Measurements from ENCODE around the gene IKZF1. TPM values are rescaled to one million over a fixed set of nuclear protein-coding genes. Genes with fewer than 3 reads are reported as not detected.

The IKZF1 gene
- total and polyA plus RNA-seq, 8 donors = 0.70 to 8.1 (median 1.4) TPM

GRCh38 chr7:50359995-50360925 lies 55.7 kb downstream of the IKZF1 start:
- ATAC-seq = no peak
- intact Hi-C loops (cut with DNase I) = no loop called here

GRCh38 chr7:50362142-50362541 lies 57.6 kb downstream of the IKZF1 start:
- Histone ChIP-seq H3K9me3 (no peaks in the 10 kb centered on the region), H3K4me3 (no peak overlapping the region), H3K27me3 (no peaks in the 10 kb centered on the region), H3K27ac (no peak overlapping the region), H3K36me3 (no peaks in the 10 kb centered on the region), H3K4me1 (no peaks in the 10 kb centered on the region)
- intact Hi-C loops (cut with DNase I) = no loop called here
- no peak for ATAC-seq
- TF ChIP-seq CTCF (IDR thresholded peaks at IDR 0.05) = no peak
- DNase-seq = no peak
- FAIRE-seq = no peak
- WGBS, 2 donors = 57 to 61% methylated on average over 5 of the region's 5 CpGs

More at GRCh38 chr7:50359995-50360925, 55.7 kb downstream of the IKZF1 start:
- FAIRE-seq (no peak), DNase-seq (no peak)
- Histone ChIP-seq H3K36me3 (no peaks in the 10 kb centered on the region), H3K9me3 (no peaks in the 10 kb centered on the region), H3K27ac (no peak overlapping the region), H3K27me3 (no peaks in the 10 kb centered on the region), H3K4me3 (no peak overlapping the region), H3K4me1 (no peaks in the 10 kb centered on the region)
- TF ChIP-seq CTCF (IDR thresholded peaks at IDR 0.05) = no peak
- 51 to 63% methylated on average over 20 of the region's 20 CpGs for WGBS, 2 donors

GRCh38 chr7:50362712-50363282 lies 58.3 kb downstream of the IKZF1 start:
- Histone ChIP-seq H3K36me3 (no peaks in the 10 kb centered on the region), H3K27ac (no peak overlapping the region), H3K9me3 (no peaks in the 10 kb centered on the region), H3K4me3 (no peak overlapping the region), H3K27me3 (no peaks in the 10 kb centered on the region), H3K4me1 (no peaks in the 10 kb centered on the region)
- WGBS, 2 donors = 52 to 65% methylated on average over 6 of the region's 6 CpGs
- ATAC-seq = no peak
- no peak for DNase-seq
- intact Hi-C loops (cut with DNase I) = no loop called here
- TF ChIP-seq CTCF (IDR thresholded peaks at IDR 0.05) = no peak
- no peak for FAIRE-seq

- no peak for DNase-seq
- no peak for FAIRE-seq
- no peak for ATAC-seq
- Histone ChIP-seq H3K36me3 (no peaks in the 10 kb centered on the region), H3K27ac (no peak overlapping the region), H3K27me3 (no peaks in the 10 kb centered on the region), H3K4me1 (no peaks in the 10 kb centered on the region), H3K9me3 (no peaks in the 10 kb centered on the region), H3K4me3 (no peak overlapping the region)
- intact Hi-C loops (cut with DNase I) = no loop called here
- no peak for TF ChIP-seq CTCF (IDR thresholded peaks at IDR 0.05)
- WGBS, 2 donors = 58 to 67% methylated on average over 7 of the region's 7 CpGs
These were observed 59.0 kb downstream of the IKZF1 start for GRCh38 chr7:50363327-50364060.
